GM12878 (cell line): ENCODE data around the gene OPRM1. TPM values are rescaled to one million over a fixed set of nuclear protein-coding genes. Genes with fewer than 3 reads are reported as not detected.

ENCODE experiments used
- MLLT1 ChIP-seq: fragments of 450-650 bp; IDR thresholded peaks from 2 replicates; pipeline ENCODE4 v1.6.1; 2016; ENCODE audit warnings: mild to moderate bottlenecking
- NFIC ChIP-seq: IDR thresholded peaks from 2 replicates; pipeline ENCODE4 v1.6.1; 2012; ENCODE audit warnings: low read depth, mild to moderate bottlenecking, inconsistent platforms, low read length, moderate library complexity
- RAD51 ChIP-seq: fragments of 450-650 bp; IDR thresholded peaks from 2 replicates; pipeline ENCODE4 v1.6.1; 2016; ENCODE audit warnings: moderate library complexity, mild to moderate bottlenecking, inconsistent platforms
- RELA ChIP-seq: fragments of 450-650 bp; IDR thresholded peaks from 2 replicates; pipeline ENCODE4 v1.8.0; 2014; ENCODE audit warnings: borderline replicate concordance; ENCODE audit not compliant: partially characterized antibody
- REST ChIP-seq: IDR thresholded peaks from 2 replicates; pipeline ENCODE4 v1.6.1; 2012; ENCODE audit warnings: mild to moderate bottlenecking, low read depth, low read length
- SRF ChIP-seq, 2 experiments: IDR thresholded peaks; 2 replicates each; pipeline ENCODE4 v1.6.1; 2011; ENCODE audit warnings: low read depth in 2 of 2, low read length in 2 of 2, mild to moderate bottlenecking in 1 of 2, moderate library complexity in 1 of 2
- polyA plus RNA-seq, 11 experiments: library from polyadenylated mRNA; depleted of rRNA in 4 of 11; unstranded in 6 of 11; stranded (reverse) in 5 of 11; fragments of >200 nt; fragmentation: Nextera tagmentation in 4 of 11; fragmentation: Illumina TruSeq in 1 of 11; extraction: Ambion mirVana in 4 of 11; extraction: Trizol in 1 of 11; gene quantifications; 1 replicate in 1 of 11; 2 replicates in 10 of 11; pipeline versions ENCODE4 v1.2.1 to v1.2.3, GENCODE V29; 2011 to 2016; ENCODE audit warnings: inconsistent platforms in 2 of 11, missing spikeins in 2 of 11, low read depth in 1 of 11
- total RNA-seq, 4 experiments: library from RNA; depleted of rRNA in 3 of 4; stranded (reverse); fragments of >200 nt in 3 of 4; fragmentation: Illumina TruSeq in 1 of 4; extraction: Trizol in 1 of 4; gene quantifications; 2 replicates each; pipeline versions ENCODE4 v1.2.1 to v1.2.3, GENCODE V29; 2013 to 2021

The OPRM1 gene
- total and polyA plus RNA-seq, 10 of the 15 experiments (the other 5 are each of a cell fraction or from before 2014, with no cell fraction given) = not detected

- TF ChIP-seq REST = no peak
- TF ChIP-seq NFIC = peak; percentile 32; the same call in 1 of the 2 replicates
- no peak for TF ChIP-seq MLLT1
- TF ChIP-seq RAD51 = 0 out of 2 replicates have a peak, but pooled peaks have one; percentile 17
- no peak for TF ChIP-seq RELA
- TF ChIP-seq SRF (IDR thresholded peaks at IDR 0.05; ENCODE audit: low read depth in 2 of 2, low read length in 2 of 2) = no peak
Measured at GRCh38 chr6:154258064-154258757, 219.2 kb downstream of the OPRM1 start (continued).
